ENCODE measurements around the gene TPD52L1.
A peak's percentile ranks its signal among the peaks of the same experiment; 100 is the strongest.

Gene TPD52L1

DNA sequence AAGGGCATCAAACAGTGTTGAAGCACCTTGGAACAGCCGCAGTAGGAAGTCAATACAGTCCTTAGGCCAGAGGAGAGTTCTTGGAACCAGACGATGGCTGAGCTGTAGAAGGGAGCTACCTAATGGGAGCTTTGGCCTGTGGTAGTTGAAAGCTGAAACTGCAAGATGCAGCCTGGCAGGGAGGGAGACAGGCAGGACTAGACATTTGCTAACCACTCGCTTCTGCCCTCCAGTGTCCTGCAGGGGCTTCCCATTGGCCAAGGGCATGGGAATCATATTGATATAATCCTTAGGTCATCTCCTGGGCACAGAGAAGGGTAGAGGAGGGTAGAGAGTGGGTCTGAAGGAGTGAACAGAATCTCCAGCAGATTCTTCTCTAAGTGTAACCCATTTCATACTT is 60.4 kb downstream of the TPD52L1 start:
- no peak for DNase-seq

DNA sequence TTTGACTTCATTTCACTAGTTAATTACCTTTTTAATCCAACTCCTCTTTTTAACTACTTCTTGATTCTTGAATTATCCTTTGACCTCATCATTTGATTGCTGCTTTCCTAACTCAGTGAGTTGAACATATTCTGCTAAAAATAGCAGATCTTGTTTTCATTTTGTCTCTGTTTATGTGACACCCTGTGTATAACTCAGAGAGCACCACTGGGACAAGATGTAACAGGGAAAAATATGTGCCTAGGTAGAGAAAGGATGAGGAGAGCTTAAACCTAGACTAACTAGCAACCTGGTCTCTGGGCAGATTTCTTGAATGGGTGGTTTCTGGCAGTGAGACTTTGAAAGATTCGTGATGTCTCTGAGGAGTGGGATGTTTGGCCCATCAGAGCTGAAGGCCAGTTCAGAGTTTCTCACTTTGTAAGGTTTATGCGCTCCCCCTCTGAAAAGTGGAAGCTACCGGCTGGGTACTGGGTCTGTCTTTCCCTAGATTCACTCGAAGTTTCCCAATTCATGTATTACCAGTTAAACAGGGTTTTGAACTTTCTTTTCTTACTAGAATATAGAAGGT is 61.8 kb downstream of the TPD52L1 start:
- DNase-seq, result no peak

DNA sequence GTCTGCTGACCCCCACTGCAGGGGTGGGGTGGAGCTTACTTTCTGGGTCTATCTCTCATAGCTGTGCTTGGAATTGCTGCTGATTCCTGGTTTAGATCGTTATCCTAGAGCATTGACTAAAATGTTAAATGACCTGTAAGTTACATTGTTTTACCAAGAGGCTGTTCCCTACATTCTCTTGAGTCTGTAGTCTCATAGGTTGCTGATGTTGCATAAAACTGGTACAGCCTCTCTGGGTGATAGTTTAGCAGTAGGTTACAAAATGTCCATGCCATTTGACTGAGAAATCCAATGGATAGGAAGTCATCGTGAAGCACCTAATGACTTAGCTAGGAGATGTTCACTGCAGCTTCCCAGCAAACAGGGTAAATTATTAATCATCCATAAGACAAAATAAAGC is 62.4 kb downstream of the TPD52L1 start:
- no peak for DNase-seq

DNA sequence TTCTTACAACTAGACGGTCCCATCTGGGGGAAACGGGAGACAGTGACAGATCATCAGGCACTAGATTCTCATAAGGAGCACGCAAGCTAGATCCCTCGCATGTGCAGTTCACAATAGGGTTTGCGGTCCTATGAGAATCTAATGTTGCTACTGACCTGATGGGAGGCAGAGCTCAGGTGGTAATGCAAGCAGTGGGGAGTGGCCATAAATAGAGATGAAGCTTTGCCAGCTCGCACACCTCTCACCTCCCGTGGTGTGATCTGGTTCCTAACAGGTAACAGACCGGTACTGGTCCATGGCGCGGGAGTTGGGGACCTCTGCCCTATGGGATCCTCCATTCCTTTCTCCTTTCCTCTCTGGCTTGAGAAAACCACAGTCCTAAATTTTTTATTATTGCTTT is 63.8 kb downstream of the TPD52L1 start:
- no peak for DNase-seq

DNA sequence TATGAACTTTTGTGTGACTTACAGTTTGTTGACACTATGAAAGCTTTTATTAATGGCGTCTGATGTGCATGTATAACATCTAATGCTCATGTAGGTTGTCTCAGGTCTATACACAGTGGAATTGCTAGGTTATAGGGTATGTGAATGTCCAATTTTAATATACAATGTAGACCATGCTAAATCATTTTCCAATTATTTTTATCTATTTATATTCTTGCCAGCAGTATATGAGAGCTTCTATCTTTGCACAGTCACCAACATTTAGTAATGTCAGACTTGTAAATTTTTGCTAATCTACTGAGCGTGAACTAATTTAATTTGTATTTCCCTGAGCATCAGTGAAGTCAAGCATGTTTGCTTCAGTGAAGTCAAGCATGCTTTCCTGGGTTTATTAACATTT is 64.4 kb downstream of the TPD52L1 start:
- DNase-seq, result no peak

DNA sequence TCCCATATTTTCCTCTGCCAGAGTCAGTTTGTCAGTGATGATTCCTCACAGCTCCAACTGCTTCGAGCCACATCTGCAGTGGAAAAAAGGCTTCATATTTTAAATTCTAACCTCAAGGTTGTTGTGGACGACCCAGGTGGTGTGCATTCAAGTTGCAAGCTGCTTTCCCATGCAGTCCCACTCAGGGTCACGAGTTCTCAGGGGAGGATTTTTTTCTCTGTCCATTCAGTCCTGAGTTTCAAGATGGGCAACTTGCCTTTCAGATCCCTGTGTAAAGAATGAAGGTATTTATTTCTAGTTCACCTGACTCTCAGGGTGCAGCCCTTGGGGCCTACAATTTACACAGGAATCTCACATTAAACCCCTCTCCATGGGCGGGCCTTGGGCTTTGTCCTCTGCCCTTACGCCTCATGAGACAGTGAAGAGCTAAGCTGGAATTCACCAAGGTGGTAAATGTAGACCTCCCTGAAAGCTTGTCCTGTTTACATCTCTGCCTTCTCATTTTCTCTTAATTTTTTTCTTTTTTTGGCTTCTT is 65.9 kb downstream of the TPD52L1 start:
- no peak for DNase-seq

DNA sequence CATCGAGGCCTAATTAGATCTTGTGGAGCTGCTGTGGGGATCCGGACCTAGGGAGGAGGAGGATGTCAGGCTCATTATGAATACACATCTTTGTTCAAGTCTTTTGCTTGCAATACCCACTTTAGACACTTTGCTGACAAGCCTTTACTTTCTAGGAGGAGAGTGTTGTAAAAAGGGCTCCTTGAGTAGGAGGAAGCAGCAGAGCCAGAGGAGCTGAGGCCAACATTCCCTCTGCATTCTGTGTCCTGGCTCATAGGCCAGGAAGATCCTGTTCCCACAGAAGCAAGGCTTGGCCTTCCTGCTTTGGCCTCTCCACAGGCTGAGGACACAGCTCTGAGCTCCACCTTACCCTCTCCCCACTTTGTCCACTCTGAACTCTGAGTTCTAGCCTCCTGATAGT is 67.1 kb downstream of the TPD52L1 start:
- no peak for DNase-seq

DNA sequence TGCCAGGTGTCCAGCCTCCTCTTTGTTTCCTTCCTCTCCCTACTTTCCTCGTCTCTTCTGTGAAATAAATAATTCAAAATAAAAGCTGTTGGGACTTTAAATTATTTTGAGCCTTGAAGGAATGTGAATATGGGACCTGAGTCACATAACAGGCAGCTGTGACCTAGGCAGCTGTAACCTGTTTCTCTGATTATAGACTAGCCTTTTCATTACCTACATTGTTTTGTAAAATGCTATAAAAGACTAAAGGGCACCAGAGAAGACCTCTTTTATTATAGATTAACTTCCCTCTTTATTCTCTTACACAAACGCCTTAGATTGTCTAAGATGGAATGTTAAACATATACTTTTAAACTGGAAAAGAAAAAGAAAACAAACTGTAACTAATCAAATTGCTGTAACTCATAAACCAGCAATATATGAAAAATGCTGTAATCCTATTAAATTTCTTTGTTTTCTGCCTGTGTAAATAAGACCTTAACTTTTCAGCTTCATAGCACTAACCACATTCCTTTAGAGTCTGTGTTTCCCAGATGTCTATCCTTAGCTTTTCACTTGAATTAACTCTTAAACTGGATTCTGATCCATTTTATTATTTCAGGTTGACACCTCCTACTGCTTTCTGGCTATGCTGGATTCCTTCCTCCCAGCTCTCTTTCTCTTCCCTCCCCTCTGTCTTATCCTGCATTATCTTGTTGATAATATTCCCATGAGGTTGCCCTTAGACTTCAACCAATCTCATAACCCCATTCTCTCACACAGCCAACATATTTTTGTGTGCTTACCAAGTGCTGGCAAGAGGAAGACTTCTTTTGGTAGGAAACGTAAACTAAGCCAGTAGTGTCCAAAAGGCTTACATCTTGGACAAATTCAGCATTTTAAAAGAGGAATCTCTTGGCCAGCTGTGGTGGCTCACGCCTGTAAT is 69.2 kb downstream of the TPD52L1 start:
- no peak for DNase-seq

DNA sequence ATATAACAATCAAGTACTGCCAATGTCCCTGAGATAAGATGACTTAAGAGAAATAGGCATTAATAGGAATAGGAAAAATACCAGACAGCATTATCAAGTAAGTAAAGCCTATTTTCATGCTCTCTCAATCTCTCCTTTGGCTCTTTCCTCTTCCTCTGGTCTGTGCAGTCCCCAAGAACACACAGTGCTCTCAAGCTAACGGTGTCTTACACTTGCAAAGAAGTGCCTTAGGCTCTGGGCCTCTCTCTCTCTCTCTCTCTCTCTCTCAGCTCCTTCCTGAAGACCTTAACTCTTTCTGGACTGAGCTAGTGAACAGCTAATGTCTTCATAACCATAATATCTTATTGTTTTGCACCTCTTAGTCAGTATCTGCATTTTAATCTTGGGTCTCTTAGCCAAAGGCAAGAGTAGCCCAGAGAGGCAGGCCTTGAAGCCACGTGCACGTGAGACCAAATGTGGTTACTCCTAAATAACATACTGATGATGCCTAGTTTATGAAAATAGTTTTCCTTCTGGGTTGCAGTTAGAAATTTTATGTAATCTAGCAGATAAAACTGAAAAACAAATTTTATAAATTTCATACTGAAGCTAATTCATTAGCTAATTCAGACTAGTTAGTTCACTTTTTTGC is 70.8 kb downstream of the TPD52L1 start:
- no peak for DNase-seq

DNA sequence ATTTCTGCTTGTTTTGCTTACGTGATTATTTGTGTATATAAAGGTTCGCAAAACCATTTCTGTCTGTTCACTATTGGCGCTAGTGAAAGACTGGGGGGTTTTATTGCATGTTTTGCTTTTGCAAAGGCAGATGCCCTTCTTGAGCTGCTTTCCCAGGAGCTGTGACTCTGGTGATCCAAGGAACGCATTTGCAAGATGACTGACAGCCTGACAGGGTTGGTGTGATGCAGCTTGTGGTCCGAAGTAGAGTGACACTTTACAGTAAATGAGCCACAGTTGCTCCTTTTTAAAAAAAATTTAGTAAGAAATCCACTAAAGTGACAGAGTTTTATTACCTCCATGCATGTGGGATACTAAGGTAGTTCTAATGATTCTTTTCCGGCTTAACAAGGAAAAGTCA is 73.7 kb downstream of the TPD52L1 start:
- no peak for DNase-seq

DNA sequence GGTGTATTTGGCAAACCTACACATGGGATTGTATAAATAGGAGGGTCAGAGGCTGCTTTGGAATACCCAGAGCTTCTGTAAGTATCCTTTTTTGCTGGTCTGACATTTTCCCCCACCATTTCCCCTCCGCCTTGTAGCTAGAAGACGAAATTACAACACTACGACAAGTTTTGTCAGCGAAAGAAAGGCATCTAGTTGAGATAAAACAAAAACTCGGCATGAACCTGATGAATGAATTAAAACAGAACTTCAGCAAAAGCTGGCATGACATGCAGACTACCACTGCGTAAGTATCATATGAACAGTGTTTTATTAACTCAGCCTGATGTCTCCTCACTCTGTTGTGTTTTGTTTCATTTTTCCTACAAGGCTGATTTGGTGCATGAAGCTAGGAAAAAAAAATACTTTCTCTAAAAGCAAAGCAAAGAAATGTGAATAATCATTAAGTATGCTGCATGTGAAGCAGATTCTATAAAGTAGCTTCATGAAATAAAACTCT is 75.5 kb downstream of the TPD52L1 start:
- DNase-seq, result no peak

DNA sequence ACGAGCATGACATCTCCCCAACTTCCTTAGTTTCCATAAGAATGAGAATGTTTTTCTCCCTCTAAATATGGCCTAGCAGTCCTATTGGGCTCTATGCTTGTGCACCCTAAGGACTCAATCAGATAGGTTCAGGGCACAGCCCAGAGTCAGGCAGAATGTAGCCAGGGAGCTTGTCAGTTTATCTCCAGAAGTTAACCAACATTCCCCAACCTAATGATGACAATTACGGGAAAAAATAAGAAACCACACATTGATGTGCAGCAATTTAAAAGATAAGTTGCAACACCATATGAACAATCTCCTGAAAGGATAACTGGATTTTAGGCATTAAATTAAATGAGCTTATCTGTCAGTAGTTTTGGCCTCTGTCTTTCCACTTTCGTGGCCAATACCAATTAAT is 77.1 kb downstream of the TPD52L1 start:
- no peak for DNase-seq

DNA sequence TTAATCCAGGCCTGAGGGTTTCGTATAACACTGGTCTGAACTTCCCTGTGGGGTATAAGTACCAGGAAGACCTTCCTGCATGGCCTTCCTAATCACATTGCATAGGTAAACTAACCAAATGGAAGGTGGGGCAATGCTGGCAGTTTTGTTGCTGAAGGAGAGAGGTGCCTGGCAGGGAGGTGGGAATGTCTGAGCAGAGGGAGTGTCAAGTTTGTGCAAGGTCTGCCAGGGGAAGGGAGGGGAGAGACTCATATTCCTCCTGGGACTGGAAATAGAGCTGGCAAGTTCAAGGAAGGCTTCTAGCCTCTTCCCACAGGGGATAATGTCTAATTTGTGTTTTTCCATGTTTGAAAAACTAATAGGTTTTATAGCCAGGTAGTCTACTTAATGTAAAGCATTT is 77.6 kb downstream of the TPD52L1 start:
- no peak for DNase-seq

DNA sequence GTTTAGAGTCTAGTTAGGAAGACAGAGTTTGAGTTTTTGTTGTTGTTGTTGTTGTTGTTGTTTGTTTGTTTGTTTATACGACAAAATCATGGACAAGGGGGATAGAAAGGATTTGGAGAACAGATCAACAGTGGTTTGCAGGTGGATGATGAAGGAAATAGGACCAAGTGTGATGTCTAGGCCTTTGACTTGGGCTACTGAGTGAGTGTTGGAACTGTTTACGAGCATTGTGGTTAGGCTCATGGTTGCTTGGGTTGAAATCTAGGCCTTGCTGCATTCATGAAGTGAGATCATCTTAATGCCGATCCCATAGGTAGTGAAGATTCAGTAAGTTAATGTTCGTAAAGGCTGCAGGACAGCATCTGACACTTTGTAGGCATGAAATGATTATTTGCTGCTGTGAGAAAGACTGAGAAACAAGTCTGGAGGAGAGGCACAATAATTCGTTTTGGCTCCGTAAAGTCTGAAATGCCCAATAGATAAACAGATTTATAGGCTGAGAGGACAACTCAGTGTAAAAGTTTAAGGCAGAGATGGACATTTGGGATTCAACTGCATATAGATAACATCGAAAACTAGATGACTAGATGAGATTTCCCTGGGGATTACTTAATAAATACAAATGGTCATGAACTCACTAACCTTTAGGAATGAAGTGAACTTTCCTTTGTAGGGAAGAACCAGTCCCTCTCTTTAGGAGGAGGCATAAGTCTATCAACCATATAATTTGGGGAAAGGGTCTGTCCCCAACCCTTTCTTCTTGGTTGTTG is 78.2 kb downstream of the TPD52L1 start:
- DNase-seq, result no peak

DNA sequence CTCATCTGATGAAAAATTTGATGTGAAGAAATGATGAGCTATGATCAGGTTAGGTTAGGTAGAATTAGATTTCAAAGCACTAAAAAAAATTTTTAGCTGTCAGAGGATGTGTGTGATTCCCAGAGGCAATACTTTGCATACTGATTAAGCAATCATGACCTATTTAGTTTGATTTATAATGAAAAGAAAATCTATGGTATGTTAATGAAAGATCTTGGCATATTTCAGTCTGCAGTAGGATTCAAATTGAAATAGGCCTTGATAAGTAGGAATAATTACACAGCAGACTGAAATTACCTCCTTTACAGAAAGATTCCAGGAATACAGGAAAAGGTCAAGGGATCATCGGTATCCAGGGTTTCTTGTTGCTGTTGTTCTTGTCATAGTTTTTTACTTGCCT is 78.9 kb downstream of the TPD52L1 start:
- DNase-seq, result peak; percentile 27

DNA sequence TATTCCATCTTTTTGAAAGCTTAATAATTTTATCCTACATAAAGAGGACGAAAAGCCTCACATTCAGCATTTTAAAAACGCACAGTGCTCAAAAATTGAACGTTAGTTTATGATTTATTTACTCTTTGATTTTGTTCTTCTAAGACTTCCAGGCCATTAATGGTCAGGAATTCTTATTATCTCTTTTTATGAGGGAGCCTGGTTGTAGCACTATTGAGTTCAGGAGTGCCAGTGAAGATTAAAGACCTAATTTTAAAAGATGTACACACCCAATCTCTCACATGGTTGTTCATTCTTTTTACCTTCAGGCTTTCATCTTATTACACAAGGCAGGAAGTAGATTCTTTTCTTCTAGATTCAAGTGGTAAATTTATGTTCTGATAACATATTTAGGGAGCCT is 79.6 kb downstream of the TPD52L1 start:
- DNase-seq, result no peak

DNA sequence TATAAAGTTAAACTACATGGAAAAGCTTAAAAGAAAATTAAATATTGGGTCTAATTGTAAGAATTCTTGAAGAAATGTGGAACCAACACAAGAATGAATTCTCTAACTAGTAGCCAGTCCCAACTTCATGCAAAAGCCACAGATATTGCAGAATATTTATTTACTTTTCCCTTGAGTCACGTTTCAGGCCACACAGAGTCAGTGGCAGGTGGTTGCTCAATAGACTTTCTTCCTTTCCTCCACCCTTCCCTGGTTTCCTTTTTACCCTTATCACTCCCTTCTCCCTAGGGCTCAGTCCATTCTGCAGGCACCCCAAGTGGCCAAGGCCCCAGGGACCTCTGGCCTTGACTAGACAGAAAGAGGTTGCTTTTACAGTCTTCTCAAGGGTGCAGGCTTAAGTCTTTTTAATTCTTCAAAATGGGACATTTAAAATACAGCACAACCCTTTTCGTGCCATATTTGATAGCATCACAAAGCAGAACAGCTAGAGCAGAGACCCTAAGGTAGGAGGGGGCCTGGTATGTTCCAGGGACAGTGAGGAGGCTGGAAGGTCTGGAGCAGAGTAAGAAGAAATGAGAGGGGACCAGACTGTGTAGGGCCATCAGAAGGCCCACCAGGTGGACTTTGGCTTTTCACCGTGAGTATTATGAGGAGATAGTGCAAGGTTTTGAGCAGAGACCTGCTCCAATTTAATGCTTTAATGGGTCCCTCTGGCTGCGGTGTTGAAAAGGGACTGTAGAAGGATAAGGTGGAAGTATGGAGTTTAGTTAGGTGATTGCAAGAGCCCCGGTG is 83.2 kb downstream of the TPD52L1 start:
- DNase-seq, result peak; percentile 64

DNA sequence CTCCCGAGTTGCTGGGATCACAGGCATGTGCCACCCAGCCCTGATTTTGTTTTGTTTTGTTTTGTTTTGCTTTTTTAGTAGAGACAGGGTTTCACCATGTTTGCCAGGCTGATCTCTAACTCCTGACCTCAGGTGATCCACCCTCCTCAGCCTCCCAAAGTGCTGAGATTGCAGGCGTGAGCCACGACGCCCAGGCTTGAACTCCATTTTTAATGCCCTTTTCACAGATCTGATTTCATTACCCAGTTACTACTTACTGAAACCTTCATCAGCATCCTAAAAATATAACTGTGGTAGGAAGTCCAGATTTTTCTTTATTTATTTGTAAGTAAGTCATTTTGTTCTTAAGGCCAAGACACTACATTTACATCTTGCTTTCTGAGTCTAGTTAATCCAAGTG is 84.2 kb downstream of the TPD52L1 start:
- DNase-seq, result no peak

DNA sequence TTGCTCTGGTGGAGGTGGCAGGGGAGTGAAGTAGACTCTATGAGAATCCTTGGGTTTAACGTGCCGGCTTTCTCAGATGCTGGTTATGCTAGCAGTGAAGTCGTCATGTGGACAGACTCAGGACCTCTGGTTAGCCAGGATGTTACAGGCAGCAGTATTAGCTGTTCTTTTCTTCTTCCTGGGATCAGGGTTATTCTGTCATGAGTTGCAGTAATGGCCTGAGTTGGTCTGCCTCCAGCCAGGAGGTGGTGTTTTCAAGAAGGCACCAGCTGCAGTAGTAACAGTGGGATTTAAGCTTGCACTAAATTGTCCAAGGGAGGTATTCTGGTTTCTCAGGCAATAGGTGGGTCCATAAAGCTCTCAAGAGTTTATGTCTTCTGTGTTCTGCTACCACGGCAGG is 91.5 kb downstream of the TPD52L1 start:
- no peak for DNase-seq

DNA sequence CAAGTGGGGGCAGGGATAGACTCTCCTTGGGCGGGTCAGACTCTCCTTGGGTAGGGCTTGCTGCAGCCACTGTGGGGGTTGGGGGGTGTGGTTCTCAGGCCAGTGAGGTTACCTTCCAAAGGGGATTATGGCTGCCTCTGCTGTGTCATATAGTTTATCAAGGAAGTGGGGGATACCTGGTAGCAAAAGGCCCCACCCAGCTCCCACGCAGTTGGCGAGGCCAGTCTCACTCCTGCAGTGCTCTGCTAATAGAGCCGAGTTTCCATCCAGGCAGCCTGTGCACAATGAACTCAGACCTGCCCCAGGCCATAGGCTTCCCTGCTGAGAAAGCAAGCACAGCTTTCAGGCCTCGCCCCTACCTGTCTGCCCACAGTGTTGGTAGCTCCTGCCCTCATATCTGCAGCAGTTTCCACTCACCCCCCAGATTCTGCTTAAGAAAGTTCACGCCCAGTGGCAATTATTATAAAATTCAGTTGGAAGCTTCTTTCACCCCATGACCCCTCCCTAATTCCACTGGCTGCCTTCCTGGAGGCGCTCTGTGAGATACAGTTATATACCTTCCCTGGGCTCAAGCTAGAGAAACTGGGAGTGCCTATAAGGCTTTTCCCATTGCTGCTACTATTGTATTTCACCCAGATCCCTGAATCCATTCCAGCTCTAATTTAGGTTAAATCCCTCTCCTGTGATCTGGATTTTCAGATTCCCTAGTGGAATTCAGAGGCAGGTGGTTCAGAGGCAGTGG is 92.1 kb downstream of the TPD52L1 start:
- no peak for DNase-seq

DNA sequence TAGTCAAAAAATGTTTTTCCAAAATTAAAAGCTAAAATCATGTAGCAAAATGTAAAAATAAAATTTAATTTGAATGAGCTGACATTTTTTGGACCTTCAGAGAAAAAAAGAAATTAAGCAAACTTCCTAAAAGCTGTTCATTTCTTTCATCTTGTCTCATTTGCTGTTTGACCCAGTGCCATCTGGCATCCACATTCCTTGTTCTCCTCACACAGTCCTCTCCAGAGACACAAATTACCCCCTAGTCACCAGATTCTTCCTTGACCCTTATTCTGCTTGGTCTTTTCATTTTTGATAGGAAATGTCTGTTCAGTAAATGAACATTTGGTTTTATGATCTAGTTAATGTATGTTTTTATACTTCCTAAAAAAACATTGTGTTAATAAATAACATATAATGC is 93.0 kb downstream of the TPD52L1 start:
- no peak for DNase-seq

Measured in HCEC 1CT (cell line).